B cell (primary cell): ENCODE results near the gene KCNC4. TPM values are rescaled to one million over a fixed set of nuclear protein-coding genes. Genes with fewer than 3 reads are reported as not detected.

ENCODE experiments used
- ATAC-seq: fragments of 200-7000 bp; cut with Tn5 transposase; one replicate; pipeline ENCODE4 v1.10.0; 2021; ENCODE audit warnings: low read depth, mild to moderate bottlenecking, moderate number of reproducible peaks, moderate library complexity
- CTCF ChIA-PET: fragments of 350-600 bp; sonication (Branson Sonifier 250); formaldehyde crosslinking; loops from one replicate; lab custom pipeline; 2021; ENCODE audit warnings: antibody characterized with exemption, inconsistent platforms; lab: Charles Lee
- POLR2A ChIA-PET: fragments of 350-600 bp; sonication (Branson Sonifier 250); formaldehyde crosslinking; loops from one replicate; lab custom pipeline; 2021; ENCODE audit warnings: antibody characterized with exemption; lab: Charles Lee
- DNase-seq: peaks from one replicate; pipeline ENCODE4 v3.0.0; 2013
- H2AFZ ChIP-seq: 2 replicates; pipeline ENCODE4 v1.6.1; 2012; ENCODE audit warnings: mild to moderate bottlenecking, low read depth, low read length; ENCODE audit not compliant: insufficient read depth, poor library complexity, severe bottlenecking
- H3K27ac ChIP-seq, 2 donors: 1 replicate in 1 of 2; 2 replicates in 1 of 2; pipeline ENCODE4 v1.5.1; 2012 to 2013; ENCODE audit warnings: low read length in 2 of 2, mild to moderate bottlenecking in 2 of 2, moderate library complexity in 1 of 2
- H3K27me3 ChIP-seq, 4 experiments: fragments of 200-600 bp in 1 of 4; sonication (generic) in 1 of 4; replicated peaks in 1 of 4; 1 replicate in 2 of 4; 2 replicates in 2 of 4; pipeline versions ENCODE4 v1.6.1 to v1.7.0; 2013 to 2016; ENCODE audit warnings: low read length in 3 of 4, mild to moderate bottlenecking in 2 of 4, mixed read lengths in 1 of 4, moderate library complexity in 1 of 4; ENCODE audit not compliant: insufficient read depth in 4 of 4, control insufficient read depth in 3 of 4; ENCODE audit errors: control extremely low read depth in 1 of 4
- H3K36me3 ChIP-seq, 2 experiments: replicated peaks in 1 of 2; 1 replicate in 1 of 2; 2 replicates in 1 of 2; pipeline versions ENCODE4 v1.6.1 to v1.7.1; 2013; ENCODE audit warnings: low read length in 1 of 2; ENCODE audit not compliant: insufficient read depth in 2 of 2, control insufficient read depth in 1 of 2; ENCODE audit errors: control extremely low read depth in 1 of 2, extremely low read depth in 1 of 2
- H3K4me1 ChIP-seq, 2 donors: fragments of 200-600 bp in 1 of 2; sonication (generic) in 1 of 2; 1 replicate in 1 of 2; 2 replicates in 1 of 2; pipeline versions ENCODE4 v1.5.1 to v1.6.1; 2013 to 2017; ENCODE audit warnings: low read length in 2 of 2; ENCODE audit not compliant: control insufficient read depth in 2 of 2, insufficient read depth in 2 of 2
- H3K4me2 ChIP-seq: replicated peaks from 2 replicates; pipeline ENCODE3; 2012; ENCODE audit warnings: mild to moderate bottlenecking, low read depth, low read length; ENCODE audit not compliant: poor library complexity, severe bottlenecking
- H3K4me3 ChIP-seq, 5 experiments: fragments of 200-600 bp in 1 of 5; sonication (generic) in 1 of 5; 1 replicate in 3 of 5; 2 replicates in 2 of 5; pipeline versions ENCODE4 v1.5.1 to v1.7.0; 2011 to 2016; ENCODE audit warnings: low read length in 4 of 5, mild to moderate bottlenecking in 4 of 5, low read depth in 2 of 5, control low read depth in 1 of 5, moderate library complexity in 1 of 5; ENCODE audit not compliant: insufficient read depth in 1 of 5; ENCODE audit errors: control extremely low read depth in 1 of 5, extremely low read depth in 1 of 5
- H3K79me2 ChIP-seq: fragments of 200-600 bp; sonication (generic); one replicate; pipeline ENCODE4 v1.6.0; 2016; ENCODE audit warnings: low read length; ENCODE audit not compliant: control insufficient read depth, insufficient read depth
- H3K9ac ChIP-seq: fragments of 200-600 bp; sonication (generic); 2 replicates; pipeline ENCODE4 v1.6.1; 2017; ENCODE audit warnings: mild to moderate bottlenecking, low read length, moderate library complexity
- H3K9me3 ChIP-seq, 3 donors: one replicate each; pipeline versions ENCODE4 v1.6.1 to v1.7.1; 2013; ENCODE audit warnings: low read length in 2 of 3; ENCODE audit not compliant: control insufficient read depth in 2 of 3, insufficient read depth in 1 of 3; ENCODE audit errors: control extremely low read depth in 1 of 3
- H4K20me1 ChIP-seq: 2 replicates; pipeline ENCODE4 v1.6.0; 2012; ENCODE audit warnings: mild to moderate bottlenecking, low read length; ENCODE audit not compliant: insufficient read depth, control insufficient read depth, poor library complexity, severe bottlenecking
- H3K27ac Mint-ChIP-seq: one replicate; pipeline ENCODE4 v1.8.0; 2021; ENCODE audit warnings: mixed read lengths
- H3K27me3 Mint-ChIP-seq: one replicate; pipeline ENCODE4 v1.8.0; 2021; ENCODE audit warnings: mixed read lengths
- H3K4me1 Mint-ChIP-seq: one replicate; pipeline ENCODE4 v1.8.0; 2021; ENCODE audit warnings: mixed read lengths
- H3K4me3 Mint-ChIP-seq: one replicate; pipeline ENCODE4 v1.8.0; 2021; ENCODE audit warnings: mixed read lengths
- H3K9me3 Mint-ChIP-seq: one replicate; pipeline ENCODE4 v1.8.0; 2022; ENCODE audit warnings: mixed read lengths; ENCODE audit not compliant: insufficient read depth
- CTCF ChIP-seq: fragments of 200-600 bp; IDR thresholded peaks from one replicate; pipeline ENCODE4 v1.8.0; 2022; ENCODE audit warnings: antibody characterized with exemption, mild to moderate bottlenecking
- EZH2 ChIP-seq: IDR thresholded peaks from 2 replicates; pipeline ENCODE4 v1.6.1; 2012; ENCODE audit warnings: borderline replicate concordance, low read depth, mild to moderate bottlenecking, moderate library complexity, low read length; ENCODE audit not compliant: insufficient read depth, poor library complexity, severe bottlenecking
- WGBS: methylation state at CpG from one replicate; pipeline ENCODE4 v1.1.5; 2013; ENCODE audit warnings: missing lambda C conversion rate; ENCODE audit not compliant: insufficient coverage; 5-methylcytosine and 5-hydroxymethylcytosine counted together
- intact Hi-C: fragments of 100-400 bp; cut with micrococcal nuclease; formaldehyde crosslinking; loops from one replicate; pipeline ENCODE4 v1.10.0; 2022
- polyA plus RNA-seq: library from polyadenylated mRNA; depleted of rRNA; stranded (reverse); fragments of >200 nt; gene quantifications from 2 replicates; pipeline ENCODE4 v1.2.3, GENCODE V29; 2012
- total RNA-seq, 2 donors: library from RNA; stranded (reverse); fragments of 120-200 nt in 1 of 2; gene quantifications; 1 replicate in 1 of 2; 2 replicates in 1 of 2; pipeline versions ENCODE4 v1.2.3 to v1.2.4, GENCODE V29; 2013 to 2022

Gene KCNC4
- total and polyA plus RNA-seq, 2 donors (not counting 1 experiment from before 2014, with no cell fraction given) = 3.2 to 24.1 TPM

GRCh38 chr1:110188035-110188618 lies 22.0 kb upstream of the KCNC4 start:
- no peak overlapping the region for H3K27ac ChIP-seq
- H3K79me2 ChIP-seq = no peaks in the 10 kb centered on the region
- Mint-ChIP-seq H3K27me3 (peaks cover 44% of the 10 kb centered on the region), H3K4me3 (no peak overlapping the region), H3K9me3 (no peaks in the 10 kb centered on the region), H3K4me1 (no peaks in the 10 kb centered on the region), H3K27ac (no peak overlapping the region)
- CTCF ChIA-PET = interaction anchor here (2.4 kb wide), 1 partner anchor 272 kb away, joined by 9 read pairs; no protein-coding TSS in a partner anchor
- H3K9me3 ChIP-seq = no peaks in the 10 kb centered on the region
- no peak overlapping the region for H2AFZ ChIP-seq
- no peak overlapping the region for H3K4me2 ChIP-seq
- no peaks in the 10 kb centered on the region for H3K4me1 ChIP-seq
- intact Hi-C loops = no loop called here
- no peaks in the 10 kb centered on the region for H3K36me3 ChIP-seq
- DNase-seq (no peak), ATAC-seq (no peak)
- H3K4me3 ChIP-seq = no peak overlapping the region
- peaks cover 0 to 8% (median 2%) of the 10 kb centered on the region in 4 experiments for H3K27me3 ChIP-seq
- POLR2A ChIA-PET = no interaction called here
- H3K9ac ChIP-seq = no peak overlapping the region
- no peak for TF ChIP-seq EZH2
- TF ChIP-seq CTCF = no peak
- H4K20me1 ChIP-seq = no peaks in the 10 kb centered on the region
- 65% methylated on average over 3 of the region's 6 CpGs for WGBS

- H3K4me3 Mint-ChIP-seq = no peak overlapping the region
- H3K79me2 ChIP-seq = no peaks in the 10 kb centered on the region
- no peaks in the 10 kb centered on the region for H3K9me3 ChIP-seq
- no peak overlapping the region for H3K27ac Mint-ChIP-seq
- no peaks in the 10 kb centered on the region for H3K9me3 Mint-ChIP-seq
- H2AFZ ChIP-seq = no peak overlapping the region
- H3K4me2 ChIP-seq = no peak overlapping the region
- intact Hi-C loops = no loop called here
- no peaks in the 10 kb centered on the region for H3K36me3 ChIP-seq
- DNase-seq (no peak), ATAC-seq (no peak)
- peaks cover 44% of the 10 kb centered on the region for H3K27me3 Mint-ChIP-seq
- H3K4me1 Mint-ChIP-seq = no peaks in the 10 kb centered on the region
- TF ChIP-seq EZH2 (no peak), CTCF (no peak)
- no peak overlapping the region for H3K4me3 ChIP-seq
- H3K27ac ChIP-seq = no peak overlapping the region
- no peaks in the 10 kb centered on the region for H3K4me1 ChIP-seq
- ChIA-PET POLR2A (no interaction called here), CTCF (interaction anchor here (0.5 to 2.4 kb wide), 2 partner anchors 271 to 577 kb away, joined by 3 to 9 read pairs; no protein-coding TSS in a partner anchor)
- 92% methylated on average over 4 of the region's 6 CpGs for WGBS
- no peaks in the 10 kb centered on the region for H4K20me1 ChIP-seq
- no peak overlapping the region for H3K9ac ChIP-seq
- peaks cover 0 to 8% (median 2%) of the 10 kb centered on the region in 4 experiments for H3K27me3 ChIP-seq
These were observed 20.9 kb upstream of the KCNC4 start for GRCh38 chr1:110189181-110189580.
